Heart left ventricle (tissue), 16 donors: ENCODE data around the gene ZNF154. TPM values are rescaled to one million over a fixed set of nuclear protein-coding genes. Genes with fewer than 3 reads are reported as not detected.

Experiments
- ATAC-seq, 4 donors: fragments of 200-7000 bp; cut with Tn5 transposase; one replicate each; pipeline ENCODE4 v1.9.1; 2020 to 2022; ENCODE audit warnings: moderate library complexity in 4 of 4, mild to moderate bottlenecking in 3 of 4, moderate number of reproducible peaks in 1 of 4
- DNase-seq, 5 donors: peaks; one replicate each; pipeline ENCODE4 v3.0.0-alpha.2; 2020
- H3K27ac ChIP-seq, 12 donors: fragments of 200-600 bp; sonication (generic) in 4 of 12; one replicate each; pipeline versions ENCODE4 v1.5.0 to v1.8.0; 2016 to 2022; ENCODE audit warnings: mild to moderate bottlenecking in 2 of 12
- H3K27me3 ChIP-seq, 9 donors: fragments of 200-600 bp; sonication (generic) in 2 of 9; one replicate each; pipeline versions ENCODE4 v1.5.1 to v1.8.0; 2016 to 2022; ENCODE audit warnings: mild to moderate bottlenecking in 3 of 9
- H3K36me3 ChIP-seq, 9 donors: fragments of 200-600 bp; sonication (generic) in 2 of 9; one replicate each; pipeline versions ENCODE4 v1.5.0 to v1.8.0; 2018 to 2022; ENCODE audit warnings: mild to moderate bottlenecking in 2 of 9
- H3K4me1 ChIP-seq, 12 donors: fragments of 200-600 bp; sonication (generic) in 4 of 12; one replicate each; pipeline versions ENCODE4 v1.5.0 to v1.8.0; 2016 to 2022; ENCODE audit warnings: mild to moderate bottlenecking in 3 of 12
- H3K4me3 ChIP-seq, 12 donors: fragments of 200-600 bp; sonication (generic) in 4 of 12; one replicate each; pipeline versions ENCODE4 v1.5.0 to v1.8.0; 2017 to 2022; ENCODE audit warnings: mild to moderate bottlenecking in 9 of 12, moderate library complexity in 4 of 12
- H3K9me3 ChIP-seq, 12 donors: fragments of 200-600 bp; sonication (generic) in 4 of 12; one replicate each; pipeline versions ENCODE4 v1.5.0 to v1.8.0; 2016 to 2022; ENCODE audit warnings: mild to moderate bottlenecking in 1 of 12
- CTCF ChIP-seq, 12 donors: fragments of 200-600 bp; sonication (generic) in 4 of 12; IDR thresholded peaks; one replicate each; pipeline versions ENCODE4 v1.5.0 to v1.8.0; 2018 to 2022; ENCODE audit warnings: antibody characterized with exemption in 12 of 12, mild to moderate bottlenecking in 5 of 12
- POLR2A ChIP-seq, 2 donors: fragments of 450-650 bp; IDR thresholded peaks; one replicate each; pipeline ENCODE4 v1.6.1; 2017; ENCODE audit warnings: antibody characterized with exemption in 2 of 2, mild to moderate bottlenecking in 2 of 2, moderate library complexity in 2 of 2
- WGBS, 4 donors: extraction: QIAGEN DNeasy Blood & Tissue Kit in 2 of 4; methylation state at CpG; one replicate each; pipeline versions ENCODE4 v1.1.5 to v1.1.7; 2013 to 2018; 5-methylcytosine and 5-hydroxymethylcytosine counted together
- intact Hi-C, 10 donors: fragments of 100-400 bp; cut with DNase I; formaldehyde crosslinking; loops; one replicate each; pipeline versions ENCODE4 v1.11.1 to v1.14.2; 2022
- polyA plus RNA-seq, 2 donors: library from polyadenylated mRNA; stranded (reverse); fragments of 200-250 nt; gene quantifications; one replicate each; pipeline ENCODE4 v1.2.3, GENCODE V29; 2013
- total RNA-seq, 9 donors: library from RNA; depleted of rRNA in 2 of 9; stranded (reverse); fragments of >200 nt in 2 of 9; fragmentation: NEBNext Ultra II Directional in 3 of 9; extraction: Animal tissue kit (Norgen Biotek cat#: 25700) in 3 of 9; gene quantifications; one replicate each; pipeline versions ENCODE4 v1.1.0 to v1.2.4, GENCODE V29; 2016 to 2023
- donor health status: ischemic (EF 13 %, LVEDD 7.1; RV severe dilation, severe dysfunction).
- donor health status: healthy with polysubstance abuse.
- donor health status: DM: no; HTN: yes; CAD: no.
- donor health status: DM: no; HTN: no; CAD: no.
- donor health status: ischemic (EF 25% LVEDD 6.9; RV normal size, moderate dysfunction).
- donor health status: ischemic (EF 25% LVEDD 5.7; RV mildly dilated, moderate dysfunction).
- donor health status: healthy.
- donor health status: DM: yes; HTN: yes; CAD: no.
- donor health status: ischemic (EF 35%, LVEDD 5.7; RV mildly dilated, moderate dysfunction).
- donor health status: nonischemic (EF 11% LVEDD 7.7; RV severe dilation, severe dysfunction).
- donor health status: DM: yes; HTN: yes; CAD: no.
- donor health status: PGD.
- donor health status: ischemic (EF 29% LVEDD 5.4; RV normal size, mild dysfunction).
- donor health status: nonischemic (EF 23%, LVEDD 6.1; RV moderate dilation, normal function).

ZNF154 gene
- total and polyA plus RNA-seq, 11 donors = 1.4 to 5.3 (median 4.0) TPM

- Histone ChIP-seq H3K27ac (no peak overlapping the region), H3K4me1 (peaks cover 0 to 12% (median 0%) of the 10 kb centered on the region in 12 donors), H3K4me3 (no peak overlapping the region), H3K27me3 (no peaks in the 10 kb centered on the region), H3K36me3 (no peaks in the 10 kb centered on the region), H3K9me3 (peaks cover 0 to 13% (median 0%) of the 10 kb centered on the region in 12 donors)
- DNase-seq = no peak
- no peak for ATAC-seq
- intact Hi-C loops = no loop called here
- no peak for TF ChIP-seq CTCF (IDR thresholded peaks at IDR 0.05)
- TF ChIP-seq POLR2A (IDR thresholded peaks at IDR 0.05) = no peak
- 81 to 87% (median 85%) methylated on average over 2 of the region's 2 CpGs for WGBS, 4 donors
Measured at GRCh38 chr19:57653689-57654088, 55.3 kb downstream of the ZNF154 start.

GRCh38 chr19:57651654-57651996 lies 57.4 kb downstream of the ZNF154 start:
- Histone ChIP-seq H3K4me3 (peak overlapping the region in 9 of 12 donors; percentile 10 to 55 (median 33)), H3K27me3 (no peaks in the 10 kb centered on the region), H3K9me3 (peaks cover 0 to 17% (median 0%) of the 10 kb centered on the region in 12 donors), H3K27ac (peak overlapping the region in 7 of 12 donors; percentile 15 to 72 (median 47)), H3K36me3 (no peaks in the 10 kb centered on the region), H3K4me1 (peaks cover 0 to 12% (median 0%) of the 10 kb centered on the region in 12 donors)
- DNase-seq (no peak), ATAC-seq (peak in 1 of 4 donors; percentile 14)
- TF ChIP-seq POLR2A (IDR thresholded peaks at IDR 0.05) (no peak), CTCF (IDR thresholded peaks at IDR 0.05) (no peak)
- intact Hi-C loops = no loop called here
- 37 to 47% (median 41%) methylated on average over 6 of the region's 6 CpGs for WGBS, 4 donors

- H3K36me3 ChIP-seq = peaks cover 0 to 6% (median 0%) of the 10 kb centered on the region in 9 donors
- no peak overlapping the region for H3K4me3 ChIP-seq
- WGBS, 4 donors = 62 to 66% (median 63%) methylated on average over 6 of the region's 6 CpGs
- no peak for ATAC-seq
- intact Hi-C loops = no loop called here
- peaks cover 0 to 12% (median 0%) of the 10 kb centered on the region in 12 donors for H3K4me1 ChIP-seq
- no peak for DNase-seq
- peaks cover 0 to 28% (median 5%) of the 10 kb centered on the region in 12 donors for H3K9me3 ChIP-seq
- TF ChIP-seq CTCF (IDR thresholded peaks at IDR 0.05) (no peak), POLR2A (IDR thresholded peaks at IDR 0.05) (no peak)
- H3K27me3 ChIP-seq = no peaks in the 10 kb centered on the region
- no peak overlapping the region for H3K27ac ChIP-seq
Measured at GRCh38 chr19:57648331-57649003, 60.5 kb downstream of the ZNF154 start.

Other genes with a start within 250 kb of the ZNF154 start
- gene ZNF772, start 231.6 kb downstream of the ZNF154 start, total RNA-seq = 10 to 100 TPM; 15.7 to 30.1 (median 24.1) TPM
- gene ZNF772, start 231.6 kb downstream of the ZNF154 start, polyA plus RNA-seq = 1 to 10 TPM; 4.2 to 9.1 TPM
- gene ZNF419, start 221.5 kb downstream of the ZNF154 start, total RNA-seq = 10 to 100 TPM in 3 of 9 donors, 1 to 10 TPM in 6; 5.6 to 11.5 (median 7.9) TPM
- gene ZNF419, start 221.5 kb downstream of the ZNF154 start, polyA plus RNA-seq = 1 to 10 TPM; 6.2 to 7.3 TPM
- 1 to 10 TPM; 4.1 to 7.3 (median 4.9) TPM for gene ZNF773, start 209.3 kb downstream of the ZNF154 start, total RNA-seq
- gene ZNF773, start 209.3 kb downstream of the ZNF154 start, polyA plus RNA-seq = 1 to 10 TPM; 4.4 to 5.5 TPM
- gene ZNF549, start 181.8 kb downstream of the ZNF154 start, total RNA-seq = 1 to 10 TPM; 2.5 to 5.2 (median 3.7) TPM
- 1 to 10 TPM; 2.6 to 3.3 TPM for gene ZNF549, start 181.8 kb downstream of the ZNF154 start, polyA plus RNA-seq
- 10 to 100 TPM in 1 of 9 donors, 1 to 10 TPM in 8; 3.6 to 10.1 (median 7.0) TPM for gene ZNF550, start 149.3 kb downstream of the ZNF154 start, total RNA-seq
- 1 to 10 TPM; 4.2 to 4.8 TPM for gene ZNF550, start 149.3 kb downstream of the ZNF154 start, polyA plus RNA-seq
- 1 to 10 TPM; 3.3 to 7.3 (median 5.1) TPM for gene ZNF416, start 130.3 kb downstream of the ZNF154 start, total RNA-seq
- gene ZNF416, start 130.3 kb downstream of the ZNF154 start, polyA plus RNA-seq = 1 to 10 TPM; 1.8 to 3.8 TPM
- gene ZIK1, start 125.1 kb downstream of the ZNF154 start, total RNA-seq = 1 to 10 TPM; 2.7 to 5.6 (median 4.4) TPM
- 1 to 10 TPM; 1.1 to 8.0 TPM for gene ZIK1, start 125.1 kb downstream of the ZNF154 start, polyA plus RNA-seq
- gene ZNF530, start 109.3 kb downstream of the ZNF154 start, total RNA-seq = 1 to 10 TPM; 2.7 to 7.5 (median 3.9) TPM
- gene ZNF530, start 109.3 kb downstream of the ZNF154 start, polyA plus RNA-seq = 1 to 10 TPM; 4.9 to 8.7 TPM
- gene ZNF134, start 95.0 kb downstream of the ZNF154 start, total RNA-seq = 10 to 100 TPM; 12.6 to 15.8 (median 13.8) TPM
- 10 to 100 TPM in 1 of 2 donors, 1 to 10 TPM in 1; 5.3 to 14.7 TPM for gene ZNF134, start 95.0 kb downstream of the ZNF154 start, polyA plus RNA-seq
- gene ZNF211, start 76.0 kb downstream of the ZNF154 start, total RNA-seq = 10 to 100 TPM in 4 of 9 donors, 1 to 10 TPM in 5; 6.8 to 14.4 (median 9.0) TPM
- 10 to 100 TPM in 1 of 2 donors, 1 to 10 TPM in 1; 5.6 to 11.4 TPM for gene ZNF211, start 76.0 kb downstream of the ZNF154 start, polyA plus RNA-seq
- under 1 TPM in 1 of 9 donors, not detected in 8; 0.14 TPM for gene ZSCAN4, start 40.3 kb downstream of the ZNF154 start, total RNA-seq
- gene ZSCAN4, start 40.3 kb downstream of the ZNF154 start, polyA plus RNA-seq = under 1 TPM; 0.03 to 0.11 TPM
- gene ZNF551, start 27.2 kb downstream of the ZNF154 start, total RNA-seq = 10 to 100 TPM in 1 of 9 donors, 1 to 10 TPM in 8; 3.0 to 11.3 (median 4.3) TPM
- gene ZNF551, start 27.2 kb downstream of the ZNF154 start, polyA plus RNA-seq = 1 to 10 TPM; 2.4 to 3.9 TPM
- gene ZNF671, start 18.4 kb upstream of the ZNF154 start, total RNA-seq = 10 to 100 TPM in 2 of 9 donors, 1 to 10 TPM in 7; 5.1 to 10.7 (median 7.6) TPM
- gene ZNF671, start 18.4 kb upstream of the ZNF154 start, polyA plus RNA-seq = 1 to 10 TPM; 4.6 to 4.9 TPM
- 10 to 100 TPM in 7 of 9 donors, 1 to 10 TPM in 2; 8.1 to 17.3 (median 12.9) TPM for gene ZNF776, start 37.6 kb upstream of the ZNF154 start, total RNA-seq
- gene ZNF776, start 37.6 kb upstream of the ZNF154 start, polyA plus RNA-seq = 1 to 10 TPM; 4.8 to 9.6 TPM
- 10 to 100 TPM in 7 of 9 donors, 1 to 10 TPM in 2; 6.7 to 13.3 (median 11.9) TPM for gene ZNF586, start 60.5 kb upstream of the ZNF154 start, total RNA-seq
- gene ZNF586, start 60.5 kb upstream of the ZNF154 start, polyA plus RNA-seq = 1 to 10 TPM; 8.5 to 9.2 TPM
- 1 to 10 TPM; 2.6 to 5.2 (median 3.9) TPM for gene ZNF552, start 105.7 kb upstream of the ZNF154 start, total RNA-seq
- 1 to 10 TPM; 1.7 to 3.4 TPM for gene ZNF552, start 105.7 kb upstream of the ZNF154 start, polyA plus RNA-seq
- 1 to 10 TPM; 4.6 to 9.2 (median 6.5) TPM for gene ZNF587B, start 121.1 kb upstream of the ZNF154 start, total RNA-seq
- 1 to 10 TPM; 2.9 to 5.9 TPM for gene ZNF587B, start 121.1 kb upstream of the ZNF154 start, polyA plus RNA-seq
- 10 to 100 TPM in 7 of 9 donors, 1 to 10 TPM in 2; 9.4 to 25.4 (median 15.0) TPM for gene ZNF587, start 140.7 kb upstream of the ZNF154 start, total RNA-seq
- gene ZNF587, start 140.7 kb upstream of the ZNF154 start, polyA plus RNA-seq = 10 to 100 TPM in 1 of 2 donors, 1 to 10 TPM in 1; 8.9 to 23.3 TPM
- 10 to 100 TPM in 6 of 9 donors, 1 to 10 TPM in 3; 8.7 to 16.4 (median 10.5) TPM for gene ZNF814, start 179.8 kb upstream of the ZNF154 start, total RNA-seq
- gene ZNF814, start 179.8 kb upstream of the ZNF154 start, polyA plus RNA-seq = 10 to 100 TPM; 10.3 to 20.9 TPM
- gene ZNF417, start 207.4 kb upstream of the ZNF154 start, total RNA-seq = 10 to 100 TPM in 4 of 9 donors, 1 to 10 TPM in 5; 7.8 to 15.6 (median 9.1) TPM
- 1 to 10 TPM; 3.8 to 5.0 TPM for gene ZNF417, start 207.4 kb upstream of the ZNF154 start, polyA plus RNA-seq
- gene ZNF418, start 226.2 kb upstream of the ZNF154 start, total RNA-seq = 10 to 100 TPM in 6 of 9 donors, 1 to 10 TPM in 3; 6.3 to 17.0 (median 11.9) TPM
- 1 to 10 TPM; 3.5 to 8.6 TPM for gene ZNF418, start 226.2 kb upstream of the ZNF154 start, polyA plus RNA-seq
- 10 to 100 TPM in 4 of 9 donors, 1 to 10 TPM in 5; 5.1 to 13.4 (median 9.7) TPM for gene ZNF256, start 238.5 kb upstream of the ZNF154 start, total RNA-seq
- gene ZNF256, start 238.5 kb upstream of the ZNF154 start, polyA plus RNA-seq = 1 to 10 TPM; 5.6 to 6.0 TPM